NCI-H1417 (cell line): ENCODE data around the gene ATP13A1.
"Not testable (repeated sequence)": the region's sequence is repeated elsewhere in the genome, so short reads cannot be mapped to it uniquely, and the experiment has no call there.

Experiments
- DNase-seq, 3 experiments: peaks; one replicate each; lab custom pipeline; 2025; lab: John Stamatoyannopoulos, UW

ATP13A1 gene

DNA sequence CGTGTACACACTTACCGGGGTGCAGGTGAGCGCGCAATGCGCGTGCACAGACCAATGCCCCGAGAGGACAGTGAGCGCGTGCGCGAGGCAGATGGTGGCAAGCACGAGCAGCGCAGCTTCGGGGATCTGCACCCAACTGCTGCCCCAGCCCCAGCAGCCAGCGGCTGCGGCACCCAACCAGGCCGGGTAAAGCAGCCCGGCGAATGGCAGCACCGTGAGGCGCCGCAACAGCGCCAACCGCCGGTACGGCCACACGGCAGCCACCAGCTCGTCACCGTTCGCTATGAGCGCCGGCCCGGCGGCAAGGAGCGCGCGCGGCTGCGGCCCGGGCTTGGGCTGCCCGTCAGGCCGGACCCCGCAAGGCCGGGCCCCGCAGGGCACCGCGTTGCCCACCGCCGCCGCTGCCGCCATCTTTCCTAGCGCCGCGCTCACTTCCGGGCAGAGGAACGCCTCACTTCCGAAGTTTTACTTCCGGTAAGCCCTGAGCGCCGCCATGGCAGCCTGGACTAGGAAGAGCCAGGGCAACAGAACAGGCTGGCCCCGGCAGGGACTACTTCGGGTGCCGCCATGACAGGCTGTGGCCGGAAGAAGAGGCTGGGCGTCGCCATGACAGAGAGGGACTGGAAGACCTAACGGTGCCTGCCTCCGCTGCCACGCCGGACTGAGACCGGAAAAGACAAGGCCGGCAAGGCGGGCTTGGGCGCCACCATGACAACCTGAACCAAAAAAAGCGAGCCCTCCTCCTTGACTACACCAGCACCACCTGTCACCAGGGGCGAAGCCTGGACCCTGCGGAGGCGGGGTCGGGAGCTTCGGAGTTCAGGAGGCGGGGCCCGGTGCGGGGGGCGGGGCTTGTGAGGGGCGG lies at the start of gene ATP13A1:
Gene ATP13A1 (minus strand): TSS at position 421 of the 865 bp plus-strand sequence. CDS start 10 bp downstream, at position 411.
- DNase-seq, result peak; percentile 94 to 99 (median 96)

DNA sequence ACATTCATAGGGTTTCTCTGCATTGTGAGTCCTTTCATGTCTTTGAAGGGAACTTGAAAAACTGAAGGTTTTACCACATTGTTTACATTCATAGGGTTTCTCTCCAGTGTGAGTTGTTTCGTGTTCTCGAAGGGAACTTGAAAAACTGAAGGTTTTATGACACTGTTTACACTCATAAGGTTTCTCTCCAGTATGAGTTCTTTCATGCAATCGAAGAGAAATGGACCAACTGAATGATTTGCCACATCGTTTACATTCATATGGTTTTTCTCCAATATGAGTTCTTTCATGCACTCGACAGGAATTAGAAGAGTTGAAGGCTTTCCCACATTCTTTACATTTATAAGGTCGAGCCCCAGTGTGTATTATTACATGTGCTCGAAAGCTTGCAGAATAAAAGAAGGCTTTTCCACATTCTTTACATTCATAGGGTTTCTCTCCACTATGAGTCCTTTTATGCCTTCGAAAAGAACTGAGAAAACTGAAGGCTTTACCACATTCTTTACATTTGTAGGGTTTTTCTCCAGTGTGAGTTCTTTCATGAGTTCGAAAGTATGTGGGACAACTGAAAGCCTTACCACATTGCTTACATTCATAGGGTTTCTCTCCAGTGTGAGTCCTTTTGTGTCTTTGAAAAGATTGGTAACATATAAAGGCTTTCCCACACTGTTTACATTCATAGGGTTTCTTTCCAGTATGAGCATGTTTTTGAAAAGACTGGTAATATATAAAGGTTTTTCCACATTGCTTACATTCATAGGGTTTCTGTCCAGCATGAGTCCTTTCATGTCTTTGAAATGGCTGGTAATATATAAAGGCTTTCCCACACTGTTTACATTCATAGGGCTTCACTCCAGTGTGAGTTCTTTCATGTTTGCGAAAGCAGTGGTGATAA lies 48.7 kb upstream of the ATP13A1 start:
- no peak for DNase-seq

- no peak for DNase-seq
Observed at GRCh38 chr19:19711306-19711933, 47.9 kb upstream of the ATP13A1 start.

GRCh38 chr19:19710506-19710905 lies 47.0 kb upstream of the ATP13A1 start:
- no peak for DNase-seq

DNA sequence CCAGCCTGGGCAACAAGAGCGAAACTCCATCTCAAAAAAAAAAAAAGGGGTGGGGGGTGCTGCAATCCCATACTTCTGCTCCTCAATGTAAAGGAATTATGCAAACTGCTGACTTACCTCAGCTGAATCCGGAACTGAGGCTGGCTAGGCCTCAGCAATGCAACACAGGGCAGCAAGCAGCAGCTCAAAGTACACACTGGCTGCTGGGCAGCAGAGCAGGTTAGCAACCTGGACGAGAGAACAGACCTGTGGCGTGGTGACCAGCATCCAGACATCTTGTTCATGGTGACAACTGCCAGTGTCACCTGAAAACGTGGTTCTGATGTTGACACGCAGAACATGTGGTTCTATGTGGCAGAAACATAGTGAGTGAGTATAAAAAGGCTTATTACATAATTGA lies 41.4 kb upstream of the ATP13A1 start:
- no peak for DNase-seq

GRCh38 chr19:19700493-19700892 lies 37.0 kb upstream of the ATP13A1 start:
- DNase-seq, result not testable (repeated sequence)

DNA sequence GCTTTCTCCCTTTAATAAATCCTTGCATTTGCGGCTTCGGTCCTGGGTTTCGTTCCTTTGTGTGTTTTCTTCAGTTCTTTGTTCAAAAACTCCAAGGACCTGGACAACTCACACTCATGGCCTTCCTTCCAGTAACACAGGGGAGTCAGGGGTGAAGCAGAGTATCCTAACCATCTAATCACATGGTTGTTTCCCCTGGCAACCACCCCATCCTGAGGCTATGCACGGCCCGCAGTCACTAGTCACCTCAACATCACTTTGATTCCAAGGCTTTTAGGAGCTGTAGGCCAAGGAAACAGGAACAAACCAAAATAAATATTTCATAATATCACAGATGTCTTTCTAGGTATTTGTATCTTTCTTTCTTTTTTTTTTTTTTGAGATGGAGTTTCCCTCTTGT lies 34.1 kb upstream of the ATP13A1 start:
- no peak for DNase-seq

GRCh38 chr19:19696386-19696785 lies 32.9 kb upstream of the ATP13A1 start:
- no peak for DNase-seq

DNA sequence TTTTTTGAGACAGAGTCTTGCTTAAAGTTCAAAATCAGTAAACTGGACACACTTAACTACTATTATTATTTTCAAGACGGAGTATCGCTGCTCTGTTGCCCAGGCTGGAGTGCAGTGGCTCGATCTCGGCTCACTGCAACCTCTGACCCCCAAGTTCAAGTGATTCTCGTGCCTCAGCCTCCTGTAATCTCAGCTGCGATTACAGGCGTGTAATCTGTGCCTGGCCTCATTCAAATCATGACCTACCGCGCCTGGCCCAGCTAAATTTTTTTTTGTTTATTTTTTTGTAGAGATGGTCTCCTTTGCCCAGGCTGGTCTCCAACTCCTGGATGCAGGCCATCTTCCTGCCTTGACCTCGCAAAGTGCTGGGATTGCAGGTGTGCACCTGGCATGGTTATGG lies 28.2 kb upstream of the ATP13A1 start:
- no peak for DNase-seq

DNA sequence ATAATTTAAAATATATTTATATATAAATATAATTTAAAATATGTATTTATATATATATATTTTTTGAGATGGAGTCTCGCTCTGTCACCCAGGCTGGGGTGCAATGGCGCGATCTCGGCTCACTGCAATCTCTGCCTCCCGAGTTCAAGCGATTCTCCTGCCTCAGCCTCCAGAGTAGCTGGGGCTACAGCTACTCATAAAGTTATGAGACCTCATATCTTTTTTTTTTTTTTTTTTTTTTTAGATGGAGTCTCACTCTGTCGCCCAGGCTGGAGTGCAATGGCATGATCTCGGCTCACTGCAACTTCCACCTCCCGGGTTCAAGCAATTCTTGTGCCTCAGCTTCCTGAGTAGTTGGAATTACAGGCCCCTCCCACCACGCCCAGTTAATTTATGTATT lies 25.5 kb upstream of the ATP13A1 start:
- peak in 1 of 3 experiments; percentile 28 for DNase-seq

GRCh38 chr19:19687090-19687489 lies 23.6 kb upstream of the ATP13A1 start:
- peak in 2 of 3 experiments; percentile 17 to 39 for DNase-seq

GRCh38 chr19:19686580-19686979 lies 23.1 kb upstream of the ATP13A1 start:
- DNase-seq, result no peak

DNA sequence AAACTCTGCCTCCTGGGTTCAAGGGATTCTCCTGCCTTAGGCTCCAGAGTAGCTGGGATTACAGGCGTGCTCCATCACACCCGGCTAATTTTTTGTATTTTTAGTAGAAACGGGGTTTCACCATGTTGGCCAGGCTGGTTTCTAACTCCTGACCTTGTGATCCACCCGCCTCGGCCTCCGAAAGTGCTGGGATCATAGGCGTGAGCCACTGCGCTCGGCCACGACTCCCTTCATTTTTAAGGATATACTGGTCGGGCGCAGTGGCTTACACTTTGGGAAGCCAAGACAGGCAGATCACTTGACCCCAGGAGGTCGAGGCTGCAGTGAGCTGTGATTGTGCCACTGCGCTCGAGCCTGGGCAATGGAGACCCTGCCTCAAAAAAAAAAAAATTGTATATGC lies 22.6 kb upstream of the ATP13A1 start:
- DNase-seq, result not testable (repeated sequence)

DNA sequence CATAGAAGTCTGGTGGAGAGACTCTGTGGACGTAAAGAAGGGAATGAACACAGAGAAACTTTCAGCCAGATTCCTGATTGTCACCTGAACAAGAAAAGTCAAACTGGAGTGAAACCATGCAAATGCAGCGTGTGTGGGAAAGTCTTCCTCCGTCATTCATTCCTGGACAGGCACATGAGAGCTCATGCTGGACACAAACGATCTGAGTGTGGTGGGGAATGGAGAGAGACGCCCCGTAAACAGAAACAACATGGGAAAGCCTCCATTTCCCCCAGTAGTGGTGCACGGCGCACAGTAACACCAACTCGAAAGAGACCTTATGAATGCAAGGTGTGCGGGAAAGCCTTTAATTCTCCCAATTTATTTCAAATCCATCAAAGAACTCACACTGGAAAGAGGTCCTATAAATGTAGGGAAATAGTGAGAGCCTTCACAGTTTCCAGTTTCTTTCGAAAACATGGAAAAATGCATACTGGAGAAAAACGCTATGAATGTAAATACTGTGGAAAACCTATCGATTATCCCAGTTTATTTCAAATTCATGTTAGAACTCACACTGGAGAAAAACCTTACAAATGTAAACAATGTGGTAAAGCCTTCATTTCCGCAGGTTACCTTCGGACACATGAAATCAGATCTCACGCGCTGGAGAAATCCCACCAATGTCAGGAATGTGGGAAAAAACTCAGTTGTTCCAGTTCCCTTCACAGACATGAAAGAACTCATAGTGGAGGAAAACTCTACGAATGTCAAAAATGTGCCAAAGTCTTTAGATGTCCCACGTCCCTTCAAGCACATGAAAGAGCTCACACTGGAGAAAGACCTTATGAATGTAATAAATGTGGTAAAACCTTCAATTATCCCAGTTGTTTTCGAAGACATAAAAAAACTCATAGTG lies 15.9 kb upstream of the ATP13A1 start:
- DNase-seq, result no peak

DNA sequence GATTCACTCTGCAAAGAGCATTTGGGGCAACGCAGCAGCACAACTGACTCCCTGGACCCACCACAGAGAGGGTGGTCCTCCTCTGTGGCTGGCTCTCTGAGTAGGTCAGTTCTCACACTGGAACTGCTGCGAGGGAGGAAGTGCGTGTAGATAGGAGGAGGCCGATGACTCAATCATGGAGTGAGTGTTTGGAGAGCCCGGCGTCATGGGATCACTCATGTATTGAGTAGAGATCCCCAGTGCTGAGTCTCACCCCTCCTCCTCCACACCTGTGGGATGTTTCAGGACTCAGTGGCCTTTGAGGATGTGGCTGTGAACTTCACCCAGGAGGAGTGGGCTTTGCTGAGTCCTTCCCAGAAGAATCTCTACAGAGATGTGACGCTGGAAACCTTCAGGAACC lies 14.1 kb upstream of the ATP13A1 start:
- DNase-seq, result no peak

GRCh38 chr19:19674315-19674714 lies 10.8 kb upstream of the ATP13A1 start:
- no peak for DNase-seq

- no peak for DNase-seq
Observed at GRCh38 chr19:19672816-19673215, 9.3 kb upstream of the ATP13A1 start.

- no peak for DNase-seq
Observed at GRCh38 chr19:19670070-19670551, 6.6 kb upstream of the ATP13A1 start.

- DNase-seq, result peak; percentile 87 to 91 (median 88)
Observed at GRCh38 chr19:19668230-19669012, 4.9 kb upstream of the ATP13A1 start, which contains the start of gene ZNF101. Gene ZNF101 (plus strand): TSS chr19:19668839. CDS start chr19:19668964, 125 bp downstream.

- not testable (repeated sequence) for DNase-seq
Observed at GRCh38 chr19:19665420-19665948, 2.0 kb upstream of the ATP13A1 start.
